Activated CD4-positive, alpha-beta T cell treated with anti-CD3 and anti-CD28 coated beads for 24 hours (primary cell): ENCODE results near the gene OLA1.

Experiments
- DNase-seq, 2 donors: peaks; one replicate each; pipeline ENCODE4 v3.0.0-alpha.2; 2020; ENCODE audit warnings: low read depth in 2 of 2

The OLA1 gene

GRCh38 chr2:174066871-174067270, 181.5 kb downstream of the OLA1 start:
- no peak for DNase-seq

- no peak for DNase-seq
Observed at GRCh38 chr2:174063492-174064092, 184.7 kb downstream of the OLA1 start.

- DNase-seq = no peak
Observed at GRCh38 chr2:174062934-174063333, 185.4 kb downstream of the OLA1 start.

- no peak for DNase-seq
Observed at GRCh38 chr2:174059884-174060244, 188.5 kb downstream of the OLA1 start.

- no peak for DNase-seq
Observed at GRCh38 chr2:174059178-174059883, 189.0 kb downstream of the OLA1 start.

GRCh38 chr2:174058456-174058855, 189.9 kb downstream of the OLA1 start:
- no peak for DNase-seq

- DNase-seq = no peak
Observed at GRCh38 chr2:174058026-174058425, 190.3 kb downstream of the OLA1 start.

GRCh38 chr2:174054926-174055325, 193.4 kb downstream of the OLA1 start:
- DNase-seq = no peak

GRCh38 chr2:174053355-174054151, 194.8 kb downstream of the OLA1 start:
- DNase-seq = no peak

- DNase-seq = no peak
Observed at GRCh38 chr2:174052584-174052976, 195.8 kb downstream of the OLA1 start.

GRCh38 chr2:174051741-174052583, 196.4 kb downstream of the OLA1 start:
- DNase-seq = no peak

GRCh38 chr2:174051068-174051467, 197.3 kb downstream of the OLA1 start:
- no peak for DNase-seq

GRCh38 chr2:174049895-174050294, 198.4 kb downstream of the OLA1 start:
- DNase-seq = no peak

GRCh38 chr2:174048243-174048642, 200.1 kb downstream of the OLA1 start:
- DNase-seq = no peak

GRCh38 chr2:174047746-174048145, 200.6 kb downstream of the OLA1 start:
- no peak for DNase-seq

GRCh38 chr2:174046172-174046571, 202.2 kb downstream of the OLA1 start:
- DNase-seq = no peak

GRCh38 chr2:174044556-174044955, 203.8 kb downstream of the OLA1 start:
- no peak for DNase-seq

- DNase-seq = no peak
Observed at GRCh38 chr2:174040417-174040701, 208.0 kb downstream of the OLA1 start.

- peak; percentile 75 to 80 for DNase-seq
Observed at GRCh38 chr2:174039551-174040416, 208.5 kb downstream of the OLA1 start.

GRCh38 chr2:174038462-174038861, 209.9 kb downstream of the OLA1 start:
- no peak for DNase-seq

- DNase-seq = no peak
Observed at GRCh38 chr2:174036825-174037224, 211.5 kb downstream of the OLA1 start.
